Hindlimb muscle (tissue), 1 donor: ENCODE data around the gene CLEC2L. TPM values are rescaled to one million over a fixed set of nuclear protein-coding genes. Genes with fewer than 3 reads are reported as not detected.

Source experiments
- DNase-seq: peaks from one replicate; pipeline ENCODE4 v3.0.0-alpha.2; 2013
- polyA plus RNA-seq: library from polyadenylated mRNA; unstranded; fragments of 120-200 nt; gene quantifications from one replicate; pipeline ENCODE4 v1.2.1, GENCODE V29; 2013; ENCODE audit not compliant: insufficient read length

CLEC2L gene
- polyA plus RNA-seq, 1 donor = 1.1 TPM

GRCh38 chr7:139575338-139575680, 51.8 kb downstream of the CLEC2L start:
- DNase-seq = no peak

GRCh38 chr7:139576179-139576973, 52.9 kb downstream of the CLEC2L start:
- DNase-seq = no peak

- no peak for DNase-seq
Observed at GRCh38 chr7:139580435-139580834, 57.0 kb downstream of the CLEC2L start.

GRCh38 chr7:139582130-139582650, 58.7 kb downstream of the CLEC2L start:
- DNase-seq = no peak

GRCh38 chr7:139582671-139583155, 59.2 kb downstream of the CLEC2L start:
- DNase-seq = no peak

GRCh38 chr7:139583826-139584553, 60.5 kb downstream of the CLEC2L start:
- DNase-seq = no peak

GRCh38 chr7:139585042-139585441, 61.6 kb downstream of the CLEC2L start:
- no peak for DNase-seq

- no peak for DNase-seq
Observed at GRCh38 chr7:139586286-139586685, 62.8 kb downstream of the CLEC2L start.

GRCh38 chr7:139587535-139587934, 64.0 kb downstream of the CLEC2L start:
- DNase-seq = no peak

- no peak for DNase-seq
Observed at GRCh38 chr7:139588632-139589031, 65.1 kb downstream of the CLEC2L start.

GRCh38 chr7:139589474-139589873, 66.0 kb downstream of the CLEC2L start:
- DNase-seq = no peak

- no peak for DNase-seq
Observed at GRCh38 chr7:139591550-139592195, 68.2 kb downstream of the CLEC2L start.

GRCh38 chr7:139592801-139593461, 69.4 kb downstream of the CLEC2L start:
- DNase-seq = no peak

- DNase-seq = no peak
Observed at GRCh38 chr7:139594090-139594489, 70.6 kb downstream of the CLEC2L start.

Other genes starting within 250 kb of the CLEC2L start
- gene FMC1, start 182.3 kb upstream of the CLEC2L start, polyA plus RNA-seq = 21.0 TPM
- gene LUC7L2, start 163.8 kb upstream of the CLEC2L start, polyA plus RNA-seq = 66.0 TPM
- gene KLRG2, start 40.0 kb upstream of the CLEC2L start, polyA plus RNA-seq = not detected